K562 (cell line): Measurements from ENCODE around the gene DCUN1D4. TPM values are rescaled to one million over a fixed set of nuclear protein-coding genes. Genes with fewer than 3 reads are reported as not detected.

Experiments
- ATAC-seq: fragments of 200-7000 bp; cut with Tn5 transposase; 3 replicates; pipeline ENCODE4 v1.9.1; 2020; ENCODE audit warnings: moderate library complexity
- BruUV-seq: library from RNA; stranded (reverse); fragments of 400-500 nt; replicated peaks from 2 replicates; lab custom pipeline; 2021; lab: Mats Ljungman, UMichigan
- CTCF ChIA-PET: fragments of 300-600 bp; formaldehyde crosslinking; extraction: SDS; loops from one replicate; lab custom pipeline; 2021; ENCODE audit warnings: low intra/inter-chr PET ratio; lab: Yijun Ruan, JAX
- POLR2A ChIA-PET: fragments of 300-600, 350-650 bp; sonication (Branson Sonifier 250); formaldehyde crosslinking; extraction: SDS; loops from one replicate; lab custom pipeline; 2021; ENCODE audit warnings: antibody characterized with exemption, inconsistent platforms; lab: Yijun Ruan, JAX
- DNase-seq, 4 experiments: peaks; one replicate each; pipeline versions ENCODE4 v3.0.0 to v3.0.0-alpha.2; 2011 to 2018; ENCODE audit warnings: low spot score in 3 of 4, mixed read lengths in 3 of 4; ENCODE audit errors: extremely low read depth in 1 of 4
- FAIRE-seq: peaks from 2 replicates; lab custom pipeline; 2011; peaks lifted over from hg19 to GRCh38; lab: Jason Lieb, UNC
- H2AFZ ChIP-seq: 2 replicates; pipeline ENCODE4 v1.6.0; 2011; ENCODE audit warnings: low read depth, low read length, control low read depth, inconsistent platforms
- H3K27ac ChIP-seq: fragments of 200-600 bp; 3 replicates; pipeline ENCODE4 v1.8.0; 2011; ENCODE audit warnings: low read depth, mild to moderate bottlenecking, control low read depth, inconsistent platforms, low read length, moderate library complexity, mixed read lengths; ENCODE audit errors: extremely low read depth
- H3K27me3 ChIP-seq, 2 experiments: fragments of 300-600 bp in 1 of 2; 2 replicates in 1 of 2; 3 replicates in 1 of 2; pipeline versions ENCODE4 v1.6.0 to v1.8.0; 2011; ENCODE audit warnings: inconsistent platforms in 2 of 2, low read length in 2 of 2, mild to moderate bottlenecking in 1 of 2, mixed read lengths in 1 of 2, moderate library complexity in 1 of 2; ENCODE audit not compliant: control insufficient read depth in 2 of 2, insufficient read depth in 2 of 2
- H3K36me3 ChIP-seq: fragments of 300-600 bp; 3 replicates; pipeline ENCODE4 v1.8.0; 2011; ENCODE audit warnings: mild to moderate bottlenecking, low read length, inconsistent platforms; ENCODE audit not compliant: control insufficient read depth, insufficient read depth
- H3K4me1 ChIP-seq, 2 experiments: fragments of 200-600 bp in 1 of 2; replicated peaks in 1 of 2; 2 replicates in 1 of 2; 3 replicates in 1 of 2; pipeline versions ENCODE4 v1.5.1 to v1.8.0; 2011; ENCODE audit warnings: inconsistent platforms in 2 of 2, low read length in 2 of 2, mild to moderate bottlenecking in 1 of 2, mixed read lengths in 1 of 2, moderate library complexity in 1 of 2; ENCODE audit not compliant: control insufficient read depth in 2 of 2, insufficient read depth in 2 of 2
- H3K4me2 ChIP-seq: 2 replicates; pipeline ENCODE4 v1.6.1; 2011; ENCODE audit warnings: low read length, control low read depth, inconsistent platforms, mixed read lengths; ENCODE audit not compliant: insufficient read depth
- H3K4me3 ChIP-seq: fragments of 200-600 bp; sonication (generic), shearing (Covaris generic); 2 replicates; pipeline ENCODE4 v1.5.1; 2016; ENCODE audit warnings: control low read depth, inconsistent platforms
- H3K79me2 ChIP-seq: fragments of 200-600 bp; 3 replicates; pipeline ENCODE4 v1.8.0; 2011; ENCODE audit warnings: low read length, inconsistent platforms; ENCODE audit not compliant: control insufficient read depth, insufficient read depth
- H3K9ac ChIP-seq, 2 experiments: 2 replicates each; pipeline versions ENCODE4 v1.6.0 to v1.6.1; 2011; ENCODE audit warnings: low read depth in 2 of 2, low read length in 2 of 2, control low read depth in 1 of 2, inconsistent platforms in 1 of 2, mild to moderate bottlenecking in 1 of 2, mixed read lengths in 1 of 2; ENCODE audit not compliant: insufficient read depth in 1 of 2
- H3K9me1 ChIP-seq: one replicate; pipeline ENCODE4 v1.6.0; 2011; ENCODE audit warnings: inconsistent platforms, mild to moderate bottlenecking, low read length, moderate library complexity; ENCODE audit not compliant: control insufficient read depth, insufficient read depth
- H3K9me3 ChIP-seq: replicated peaks from 2 replicates; pipeline ENCODE4 v1.5.1; 2011; ENCODE audit warnings: low read depth, low read length, inconsistent platforms; ENCODE audit not compliant: control insufficient read depth, insufficient read depth
- H4K20me1 ChIP-seq: replicated peaks from 2 replicates; pipeline ENCODE4 v1.6.1; 2011; ENCODE audit warnings: low read length, inconsistent platforms, mixed read lengths; ENCODE audit not compliant: control insufficient read depth, insufficient read depth
- ARID2 ChIP-seq: fragments of 450-650 bp; IDR thresholded peaks from 2 replicates; pipeline ENCODE4 v1.6.1; 2017; ENCODE audit warnings: antibody characterized with exemption, mild to moderate bottlenecking
- CBX3 ChIP-seq, 2 experiments: IDR thresholded peaks; 1 replicate in 1 of 2; 2 replicates in 1 of 2; pipeline ENCODE4 v1.6.1; 2012; ENCODE audit warnings: inconsistent platforms in 2 of 2, low read length in 2 of 2, borderline replicate concordance in 1 of 2, control low read depth in 1 of 2
- CREB3L1 ChIP-seq: fragments of 450-650 bp; IDR thresholded peaks from 2 replicates; pipeline ENCODE4 v1.6.1; 2014; ENCODE audit warnings: low read depth, mild to moderate bottlenecking, moderate library complexity, borderline replicate concordance
- DACH1 ChIP-seq: fragments of 450-650 bp; IDR thresholded peaks from 2 replicates; pipeline ENCODE4 v1.6.1; 2018; ENCODE audit not compliant: partially characterized antibody
- EGR1 ChIP-seq: fragments of 450-650 bp; conservative IDR thresholded peaks from 2 replicates; pipeline ENCODE4 v1.6.1; 2017; ENCODE audit warnings: mild to moderate bottlenecking
- JUNB ChIP-seq: fragments of 450-650 bp; formaldehyde crosslinking; conservative IDR thresholded peaks from 2 replicates; pipeline ENCODE4 v1.4.0; 2020; ENCODE audit warnings: mild to moderate bottlenecking
- MAFG ChIP-seq: fragments of 450-650 bp; conservative IDR thresholded peaks from 2 replicates; pipeline ENCODE4 v1.6.1; 2016; ENCODE audit warnings: missing genetic modification characterization, missing compliant biosample characterization
- MBD2 ChIP-seq: sonication (generic); IDR thresholded peaks from 2 replicates; pipeline ENCODE4 v1.6.1; 2016; ENCODE audit warnings: low read depth, borderline replicate concordance
- NCOA4 ChIP-seq: fragments of 450-650 bp; IDR thresholded peaks from 2 replicates; pipeline ENCODE4 v1.6.1; 2018; ENCODE audit warnings: mild to moderate bottlenecking; ENCODE audit not compliant: partially characterized antibody
- POLR2AphosphoS5 ChIP-seq: IDR thresholded peaks from 2 replicates; pipeline ENCODE4 v1.6.1; 2011; ENCODE audit warnings: mild to moderate bottlenecking, low read depth, low read length, moderate library complexity; ENCODE audit not compliant: control insufficient read depth, insufficient read depth
- RBBP5 ChIP-seq: fragments of 200-600 bp; sonication (generic); IDR thresholded peaks from 2 replicates; pipeline ENCODE4 v1.6.1; 2012; ENCODE audit warnings: borderline replicate concordance, mild to moderate bottlenecking, low read length, control low read depth, inconsistent platforms; ENCODE audit not compliant: insufficient read depth, poor library complexity, severe bottlenecking
- SAFB ChIP-seq: fragments of 200-400 bp; formaldehyde crosslinking; IDR thresholded peaks from 2 replicates; pipeline ENCODE4 v1.6.1; 2017; ENCODE audit warnings: low read depth, low read length, borderline replicate concordance
- SIN3B ChIP-seq: fragments of 450-650 bp; IDR thresholded peaks from 2 replicates; pipeline ENCODE4 v1.6.1; 2017; ENCODE audit warnings: low read depth, mild to moderate bottlenecking, moderate library complexity
- ZNF24 ChIP-seq: fragments of 450-650 bp; IDR thresholded peaks from 2 replicates; pipeline ENCODE4 v1.6.1; 2016
- ZNF644 ChIP-seq: fragments of 200-800 bp; sonication (Bioruptor generic); IDR thresholded peaks from 2 replicates; pipeline ENCODE4 v1.6.1; 2016; ENCODE audit warnings: low read depth, missing genetic modification characterization, missing compliant biosample characterization
- ZNF699 ChIP-seq: fragments of 250-450 bp; sonication (Bioruptor Pico); IDR thresholded peaks from 2 replicates; pipeline ENCODE4 v1.8.0; 2021; ENCODE audit warnings: mild to moderate bottlenecking, moderate library complexity; ENCODE audit not compliant: insufficient replicate concordance
- ZNF778 ChIP-seq: fragments of 450-650 bp; formaldehyde crosslinking; IDR thresholded peaks from 2 replicates; pipeline ENCODE4 v1.4.0; 2020; ENCODE audit warnings: mild to moderate bottlenecking, moderate library complexity
- ZSCAN29 ChIP-seq: fragments of 450-650 bp; IDR thresholded peaks from 2 replicates; pipeline ENCODE4 v1.6.1; 2017
- WGBS: fragments of 100-300 bp; shearing (Covaris generic); methylation state at CpG from one replicate; pipeline ENCODE4 v1.1.6; 2016; ENCODE audit warnings: low coverage, mixed read lengths; ENCODE audit not compliant: insufficient coverage; ENCODE audit errors: missing lambda C conversion rate; 5-methylcytosine and 5-hydroxymethylcytosine counted together
- in situ Hi-C: fragments of 300-500 bp; cut with MboI; formaldehyde crosslinking; loops from 4 replicates; pipeline ENCODE4 v1.15.0; 2018; ENCODE audit warnings: inconsistent platforms, mixed read lengths
- intact Hi-C: fragments of 100-400 bp; cut with micrococcal nuclease; formaldehyde crosslinking; loops from 2 replicates; pipeline ENCODE4 v1.14.2; 2022
- polyA plus RNA-seq, 8 experiments: library from polyadenylated mRNA; depleted of rRNA in 4 of 8; stranded (reverse) in 5 of 8; unstranded in 3 of 8; fragments of >200 nt; fragmentation: Nextera tagmentation in 2 of 8; fragmentation: Illumina TruSeq in 1 of 8; extraction: Ambion mirVana in 2 of 8; extraction: Trizol in 1 of 8; gene quantifications; 2 replicates each; pipeline versions ENCODE4 v1.2.1 to v1.2.3, GENCODE V29; 2011 to 2014; ENCODE audit warnings: inconsistent platforms in 1 of 8, missing spikeins in 1 of 8
- total RNA-seq, 7 experiments: library from RNA; depleted of rRNA in 6 of 7; stranded (reverse); fragments of >200 nt in 6 of 7; fragmentation: Illumina TruSeq in 2 of 7; extraction: Trizol in 2 of 7; gene quantifications; 2 replicates each; pipeline versions ENCODE4 v1.2.1 to v1.2.3, GENCODE V29; 2011 to 2021; ENCODE audit warnings: low replicate concordance in 1 of 7
- TF ChIP-seq, protein P1 (sequence below), 2 experiments: IDR thresholded peaks; 2 replicates each; pipeline ENCODE4 v1.6.1; 2011; ENCODE audit warnings: borderline replicate concordance in 1 of 2, control low read depth in 1 of 2, low read depth in 1 of 2, low read length in 1 of 2, mild to moderate bottlenecking in 1 of 2, mixed read lengths in 1 of 2, moderate library complexity in 1 of 2; ENCODE audit not compliant: insufficient read depth in 1 of 2, insufficient read length in 1 of 2, poor library complexity in 1 of 2, severe bottlenecking in 1 of 2; ENCODE audit errors: extremely low read depth in 1 of 2
- TF ChIP-seq, protein P2 (sequence below): fragments of 450-650 bp; IDR thresholded peaks from 2 replicates; pipeline ENCODE4 v1.6.1; 2016; ENCODE audit warnings: missing biosample characterization, missing genetic modification characterization

The DCUN1D4 gene
- total and polyA plus RNA-seq, 9 of the 15 experiments (the other 6 are each of a cell fraction or from before 2014, with no cell fraction given), result 15.1 to 73.5 (median 23.0) TPM

DNA sequence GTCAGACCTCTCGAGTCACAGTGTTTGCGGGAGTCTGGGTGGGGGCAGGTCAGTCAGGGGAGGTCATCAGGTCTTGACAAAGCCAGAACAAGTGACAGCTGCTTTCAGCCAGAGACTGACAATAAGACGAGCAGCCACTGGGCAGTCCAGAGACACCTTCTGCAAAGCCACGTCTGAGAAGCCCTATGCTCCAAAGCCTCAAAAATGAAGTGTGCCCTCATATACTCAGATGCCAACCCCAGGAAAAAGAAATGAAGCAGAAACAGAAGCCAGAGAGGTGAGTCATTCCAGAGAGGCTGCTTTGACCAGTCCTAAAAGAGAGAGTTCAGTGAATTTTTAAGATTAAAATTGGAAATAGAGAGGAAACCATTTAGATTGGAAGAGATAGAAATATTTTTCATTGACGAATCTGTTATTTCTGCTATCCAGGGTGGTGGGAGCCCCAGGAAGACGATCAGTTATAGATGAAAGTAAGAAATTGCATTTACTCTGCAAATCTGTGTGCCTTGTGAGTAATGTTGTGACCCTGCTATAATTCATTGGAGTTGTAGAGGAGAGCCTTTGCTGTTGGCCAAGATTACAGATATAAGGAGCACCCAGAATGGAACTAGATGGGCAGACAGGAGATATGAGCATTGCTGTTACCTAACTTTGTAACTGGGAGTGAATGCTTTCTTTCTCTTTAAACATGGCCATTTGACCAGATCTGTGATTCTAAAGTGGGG is 99.3 kb downstream of the DCUN1D4 start:
- H2AFZ ChIP-seq, result no peak overlapping the region
- no peak for ATAC-seq
- H3K4me3 ChIP-seq, result no peak overlapping the region
- intact Hi-C loops, result no loop called here
- DNase-seq, result no peak
- no TSS peak for BruUV-seq
- WGBS, result 2% methylated on average over 6 of the region's 6 CpGs
- ChIA-PET CTCF (no interaction called here), POLR2A (no interaction called here)
- no peak for FAIRE-seq
- in situ Hi-C loops, result no loop called here
- no peaks in the 10 kb centered on the region for H3K9me1 ChIP-seq
- H3K4me2 ChIP-seq, result no peak overlapping the region
- H4K20me1 ChIP-seq, result no peaks in the 10 kb centered on the region
- no peaks in the 10 kb centered on the region for H3K4me1 ChIP-seq
- TF ChIP-seq, protein P1, sequence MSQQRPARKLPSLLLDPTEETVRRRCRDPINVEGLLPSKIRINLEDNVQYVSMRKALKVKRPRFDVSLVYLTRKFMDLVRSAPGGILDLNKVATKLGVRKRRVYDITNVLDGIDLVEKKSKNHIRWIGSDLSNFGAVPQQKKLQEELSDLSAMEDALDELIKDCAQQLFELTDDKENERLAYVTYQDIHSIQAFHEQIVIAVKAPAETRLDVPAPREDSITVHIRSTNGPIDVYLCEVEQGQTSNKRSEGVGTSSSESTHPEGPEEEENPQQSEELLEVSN (IDR thresholded peaks at IDR 0.05; ENCODE audit: borderline replicate concordance in 1 of 2, extremely low read depth in 1 of 2, insufficient read depth in 1 of 2, insufficient read length in 1 of 2, low read depth in 1 of 2, low read length in 1 of 2, poor library complexity in 1 of 2, severe bottlenecking in 1 of 2), result no peak
- TF ChIP-seq SIN3B, result no peak
- no peak for TF ChIP-seq ZNF24
- no peak for TF ChIP-seq DACH1
- TF ChIP-seq ZNF778, result no peak
- TF ChIP-seq POLR2AphosphoS5, result no peak
- TF ChIP-seq NCOA4, result no peak
- no peak for TF ChIP-seq JUNB (CRISPR knock-in tag)
- TF ChIP-seq, protein P2, sequence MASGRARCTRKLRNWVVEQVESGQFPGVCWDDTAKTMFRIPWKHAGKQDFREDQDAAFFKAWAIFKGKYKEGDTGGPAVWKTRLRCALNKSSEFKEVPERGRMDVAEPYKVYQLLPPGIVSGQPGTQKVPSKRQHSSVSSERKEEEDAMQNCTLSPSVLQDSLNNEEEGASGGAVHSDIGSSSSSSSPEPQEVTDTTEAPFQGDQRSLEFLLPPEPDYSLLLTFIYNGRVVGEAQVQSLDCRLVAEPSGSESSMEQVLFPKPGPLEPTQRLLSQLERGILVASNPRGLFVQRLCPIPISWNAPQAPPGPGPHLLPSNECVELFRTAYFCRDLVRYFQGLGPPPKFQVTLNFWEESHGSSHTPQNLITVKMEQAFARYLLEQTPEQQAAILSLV, result no peak
- TF ChIP-seq CBX3 (IDR thresholded peaks at IDR 0.05; ENCODE audit: borderline replicate concordance in 1 of 2, low read length in 2 of 2), result no peak
- no peak for TF ChIP-seq ZNF644
- no peak for TF ChIP-seq SAFB
- no peak for TF ChIP-seq EGR1
- TF ChIP-seq CREB3L1, result no peak
- TF ChIP-seq ARID2, result no peak
- no peak for TF ChIP-seq ZSCAN29
- TF ChIP-seq ZNF699, result no peak
- TF ChIP-seq RBBP5, result no peak
- TF ChIP-seq MAFG (tag), result no peak
- no peak for TF ChIP-seq MBD2
- TF ChIP-seq, all 486 proteins: peak for 0
- H3K36me3 ChIP-seq, result no peaks in the 10 kb centered on the region
- no peak overlapping the region for H3K9ac ChIP-seq
- no peak overlapping the region for H3K27ac ChIP-seq
- no peaks in the 10 kb centered on the region; a peak in 1 of 5 replicates for H3K27me3 ChIP-seq
- H3K9me3 ChIP-seq, result no peaks in the 10 kb centered on the region
- H3K79me2 ChIP-seq, result no peaks in the 10 kb centered on the region
